Renal cortex interstitium (tissue), 11 donors: ENCODE data around the gene PHF12. TPM values are rescaled to one million over a fixed set of nuclear protein-coding genes. Genes with fewer than 3 reads are reported as not detected.
"Not testable (repeated sequence)": the region's sequence is repeated elsewhere in the genome, so short reads cannot be mapped to it uniquely, and the experiment has no call there.

Experiments used
- DNase-seq, 11 donors: peaks; one replicate each; pipeline ENCODE4 v3.0.0-alpha.2; 2013; ENCODE audit warnings: low read depth in 9 of 11, low spot score in 4 of 11; ENCODE audit errors: extremely low read depth in 1 of 11
- polyA plus RNA-seq, 3 donors: library from polyadenylated mRNA; unstranded; fragments of 120-200 nt; gene quantifications; one replicate each; pipeline ENCODE4 v1.2.1, GENCODE V29; 2013; ENCODE audit not compliant: insufficient read length in 3 of 3

Gene PHF12
- polyA plus RNA-seq, 3 donors: 48.2 to 58.1 (median 51.2) TPM

GRCh38 chr17:28946239-28946638, 5.1 kb downstream of the PHF12 start:
- no peak for DNase-seq

- DNase-seq: no peak
Measured at GRCh38 chr17:28944862-28945741, 6.2 kb downstream of the PHF12 start.

GRCh38 chr17:28944343-28944742, 7.0 kb downstream of the PHF12 start:
- DNase-seq: no peak

GRCh38 chr17:28942925-28943324, 8.4 kb downstream of the PHF12 start:
- DNase-seq: no peak

- DNase-seq: no peak
Measured at GRCh38 chr17:28941251-28941650, 10.1 kb downstream of the PHF12 start.

GRCh38 chr17:28940675-28941074, 10.6 kb downstream of the PHF12 start:
- no peak for DNase-seq

- no peak for DNase-seq
Measured at GRCh38 chr17:28940142-28940541, 11.2 kb downstream of the PHF12 start.

- DNase-seq: no peak
Measured at GRCh38 chr17:28938552-28938951, 12.8 kb downstream of the PHF12 start.

GRCh38 chr17:28937044-28937729, 14.1 kb downstream of the PHF12 start:
- no peak for DNase-seq

- no peak for DNase-seq
Measured at GRCh38 chr17:28935744-28936460, 15.4 kb downstream of the PHF12 start.

- not testable (repeated sequence) for DNase-seq
Measured at GRCh38 chr17:28934508-28934907, 16.8 kb downstream of the PHF12 start.

- no peak for DNase-seq
Measured at GRCh38 chr17:28929787-28930186, 21.5 kb downstream of the PHF12 start.

GRCh38 chr17:28928061-28928460, 23.3 kb downstream of the PHF12 start:
- no peak for DNase-seq

- no peak for DNase-seq
Measured at GRCh38 chr17:28926786-28927185, 24.5 kb downstream of the PHF12 start.

- no peak for DNase-seq
Measured at GRCh38 chr17:28926366-28926765, 25.0 kb downstream of the PHF12 start.

- DNase-seq: no peak
Measured at GRCh38 chr17:28925912-28926365, 25.4 kb downstream of the PHF12 start.

- no peak for DNase-seq
Measured at GRCh38 chr17:28920201-28920600, 31.1 kb downstream of the PHF12 start.

GRCh38 chr17:28918295-28918694, 33.0 kb downstream of the PHF12 start:
- DNase-seq: no peak

- no peak for DNase-seq
Measured at GRCh38 chr17:28917465-28917864, 33.9 kb downstream of the PHF12 start.

GRCh38 chr17:28917029-28917428, 34.3 kb downstream of the PHF12 start:
- no peak for DNase-seq
